Choroid plexus epithelial cell (primary cell): ENCODE measurements around the gene BRD4.

Experiments used
- DNase-seq: peaks from one replicate; pipeline ENCODE4 v3.0.0-alpha.2; 2010; ENCODE audit warnings: low read depth
- H3K4me3 ChIP-seq: 2 replicates; pipeline ENCODE4 v1.5.1; 2011; ENCODE audit warnings: low read depth, mild to moderate bottlenecking, control low read depth, low read length, moderate library complexity
- CTCF ChIP-seq: conservative IDR thresholded peaks from 2 replicates; pipeline ENCODE4 v1.5.1; 2011; ENCODE audit warnings: low read depth, mild to moderate bottlenecking, control low read depth, inconsistent platforms, low read length, moderate library complexity

Gene BRD4

GRCh38 chr19:15280915-15281683, 51.2 kb downstream of the BRD4 start:
- peak; percentile 93 for DNase-seq
- H3K4me3 ChIP-seq = no peak overlapping the region

GRCh38 chr19:15280048-15280725, 52.2 kb downstream of the BRD4 start:
- DNase-seq = no peak
- no peak for TF ChIP-seq CTCF
- H3K4me3 ChIP-seq = no peak overlapping the region

More at GRCh38 chr19:15280915-15281683, 51.2 kb downstream of the BRD4 start:
- peak; percentile 49 for TF ChIP-seq CTCF

DNA sequence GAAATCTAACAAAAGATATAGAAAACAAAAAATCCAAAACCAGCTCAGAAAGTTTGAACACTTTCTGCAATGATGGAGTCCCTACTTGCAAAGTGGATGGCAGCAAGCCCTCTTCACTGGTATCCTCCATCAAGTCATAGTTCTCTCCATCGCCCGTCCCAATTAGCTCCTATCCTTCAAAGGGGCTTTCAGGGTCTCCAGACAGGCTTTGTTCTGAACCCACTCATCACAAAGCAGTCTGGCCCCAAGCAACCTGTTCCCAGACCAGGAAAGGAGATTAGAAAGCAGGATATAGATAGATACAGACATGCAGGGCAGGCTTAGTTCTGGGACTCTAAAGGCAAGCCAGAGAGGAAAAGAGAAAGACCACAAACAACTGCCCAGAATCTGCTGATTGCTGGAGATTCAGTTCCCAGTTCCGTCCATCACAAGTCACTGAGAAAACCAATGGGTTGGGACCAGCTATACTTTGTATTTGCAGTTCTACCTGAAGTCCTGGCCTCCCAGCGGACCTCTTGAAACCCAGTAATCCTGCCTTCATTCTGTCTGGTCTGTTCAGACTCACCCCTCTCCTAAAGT, 52.9 kb downstream of the BRD4 start:
- no peak for DNase-seq
- TF ChIP-seq CTCF = no peak

DNA sequence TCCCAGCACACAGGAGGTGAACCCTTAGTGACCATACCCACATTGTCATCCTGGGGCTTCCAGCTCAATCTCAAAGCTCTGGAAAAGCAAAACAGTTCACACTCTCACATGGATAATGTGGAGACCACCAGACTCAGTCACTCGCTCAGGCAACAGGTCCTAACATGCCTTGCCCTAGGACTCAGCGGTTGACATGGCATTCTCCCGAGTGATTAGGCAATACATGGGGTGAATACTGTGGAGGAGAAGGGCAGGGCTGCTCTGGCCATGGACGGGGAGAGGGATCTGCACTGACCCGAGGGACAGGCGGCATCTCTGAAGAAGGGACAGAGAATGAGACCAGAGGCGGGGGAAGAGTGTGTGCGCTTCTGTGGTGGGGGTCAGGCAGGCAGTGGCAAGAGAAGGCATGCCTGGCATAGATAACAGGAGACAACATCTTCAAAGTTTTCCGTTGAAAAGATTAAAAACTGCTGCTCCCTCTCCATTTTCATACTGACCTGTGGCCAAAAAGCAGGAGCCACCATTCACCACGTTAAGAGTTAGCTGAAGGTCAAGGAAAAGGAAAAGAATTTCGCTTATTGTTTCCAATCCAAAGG, 55.6 kb downstream of the BRD4 start:
- TF ChIP-seq CTCF = no peak
- DNase-seq = no peak
- H3K4me3 ChIP-seq = no peak overlapping the region

More for the DNA sequence above, 52.9 kb downstream of the BRD4 start:
- no peak overlapping the region for H3K4me3 ChIP-seq

DNA sequence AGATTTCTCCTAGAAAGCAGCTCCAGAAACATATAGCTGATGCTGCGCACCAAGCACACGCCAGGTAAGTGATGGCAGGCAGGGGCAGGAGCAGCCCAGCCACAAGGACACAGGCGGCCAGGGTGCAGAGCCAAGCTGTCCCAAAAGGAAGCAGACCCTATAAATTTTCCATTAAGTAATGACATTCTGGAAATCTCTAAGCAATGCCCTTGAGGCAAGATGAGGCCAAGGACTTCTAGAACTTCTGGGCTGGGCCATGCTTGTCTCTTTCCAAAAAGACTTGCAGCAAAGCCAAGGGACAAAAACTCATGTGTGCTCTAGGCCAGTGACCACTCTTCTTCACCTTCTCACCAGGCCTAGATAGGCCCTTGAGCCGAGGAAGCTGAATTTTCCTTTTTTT, 57.9 kb downstream of the BRD4 start:
- TF ChIP-seq CTCF = no peak

DNA sequence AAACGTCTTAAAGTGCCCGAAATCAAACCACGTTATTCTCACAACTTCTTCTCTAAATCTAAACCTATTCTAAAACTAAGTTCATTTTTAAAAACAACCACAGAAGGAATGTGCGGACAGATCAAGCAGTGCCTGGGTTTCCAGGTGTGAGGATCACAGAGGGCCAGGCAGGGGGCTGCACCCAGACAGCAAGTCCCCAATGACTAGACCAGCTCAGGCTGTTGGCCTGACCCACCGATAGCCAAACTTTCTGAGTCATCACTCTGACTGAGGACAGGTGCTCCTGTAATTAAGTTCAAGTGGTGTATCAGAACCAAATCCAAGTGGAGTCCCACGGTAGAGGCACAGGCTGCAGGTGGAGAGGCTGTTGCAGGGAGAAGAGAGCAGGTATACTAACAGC, 62.5 kb downstream of the BRD4 start:
- DNase-seq = no peak
- TF ChIP-seq CTCF = no peak
- no peak overlapping the region for H3K4me3 ChIP-seq

More for the DNA sequence above, 57.9 kb downstream of the BRD4 start:
- H3K4me3 ChIP-seq = no peak overlapping the region
- no peak for DNase-seq
